ENCODE results near the gene MLLT1.

The MLLT1 gene

GRCh38 chr19:6259312-6259861 lies 20.4 kb downstream of the MLLT1 start:
- no peak for TF ChIP-seq CTCF (IDR thresholded peaks at IDR 0.05; ENCODE audit: insufficient read depth, low read depth, low read length, missing control alignments)
- no peak overlapping the region for H3K4me3 ChIP-seq (ENCODE audit: low read length)
- DNase-seq (ENCODE audit: low read depth) = no peak

GRCh38 chr19:6258812-6259311 lies 20.9 kb downstream of the MLLT1 start:
- no peak for DNase-seq (ENCODE audit: low read depth)
- TF ChIP-seq CTCF (IDR thresholded peaks at IDR 0.05; ENCODE audit: insufficient read depth, low read depth, low read length, missing control alignments) = no peak
- H3K4me3 ChIP-seq (ENCODE audit: low read length) = no peak overlapping the region

- no peak overlapping the region for H3K4me3 ChIP-seq (ENCODE audit: low read length)
- no peak for TF ChIP-seq CTCF (IDR thresholded peaks at IDR 0.05; ENCODE audit: insufficient read depth, low read depth, low read length, missing control alignments)
- no peak for DNase-seq (ENCODE audit: low read depth)
These were observed 25.6 kb downstream of the MLLT1 start for GRCh38 chr19:6253954-6254733.

- no peak for TF ChIP-seq CTCF (IDR thresholded peaks at IDR 0.05; ENCODE audit: insufficient read depth, low read depth, low read length, missing control alignments)
- H3K4me3 ChIP-seq (ENCODE audit: low read length) = no peak overlapping the region
- DNase-seq (ENCODE audit: low read depth) = no peak
These were observed 27.7 kb downstream of the MLLT1 start for GRCh38 chr19:6252066-6252465.

- no peak for TF ChIP-seq CTCF (IDR thresholded peaks at IDR 0.05; ENCODE audit: insufficient read depth, low read depth, low read length, missing control alignments)
- no peak for DNase-seq (ENCODE audit: low read depth)
- H3K4me3 ChIP-seq (ENCODE audit: low read length) = no peak overlapping the region
These were observed 28.9 kb downstream of the MLLT1 start for GRCh38 chr19:6250909-6251308.

GRCh38 chr19:6250024-6250615 lies 29.7 kb downstream of the MLLT1 start:
- TF ChIP-seq CTCF (IDR thresholded peaks at IDR 0.05; ENCODE audit: insufficient read depth, low read depth, low read length, missing control alignments) = no peak
- H3K4me3 ChIP-seq (ENCODE audit: low read length) = no peak overlapping the region
- DNase-seq (ENCODE audit: low read depth) = no peak

Data from epithelial cell of esophagus (primary cell).